Measurements from ENCODE around the gene ZNF630.

The ZNF630 gene

GRCh38 chrX:48086082-48086481, 14.6 kb upstream of the ZNF630 start:
- no peaks in the 10 kb centered on the region for H3K9me3 ChIP-seq
- no peak for TF ChIP-seq CTCF (IDR thresholded peaks at IDR 0.05)
- no peak overlapping the region for H3K4me3 ChIP-seq
- DNase-seq = no peak
- H3K27me3 ChIP-seq = no peaks in the 10 kb centered on the region
- intact Hi-C loops (cut with DNase I; ENCODE audit: low total_unique reads) = no loop called here
- no peaks in the 10 kb centered on the region for H3K36me3 ChIP-seq
- H3K4me1 ChIP-seq = no peaks in the 10 kb centered on the region
- H3K27ac ChIP-seq = no peak overlapping the region

DNA sequence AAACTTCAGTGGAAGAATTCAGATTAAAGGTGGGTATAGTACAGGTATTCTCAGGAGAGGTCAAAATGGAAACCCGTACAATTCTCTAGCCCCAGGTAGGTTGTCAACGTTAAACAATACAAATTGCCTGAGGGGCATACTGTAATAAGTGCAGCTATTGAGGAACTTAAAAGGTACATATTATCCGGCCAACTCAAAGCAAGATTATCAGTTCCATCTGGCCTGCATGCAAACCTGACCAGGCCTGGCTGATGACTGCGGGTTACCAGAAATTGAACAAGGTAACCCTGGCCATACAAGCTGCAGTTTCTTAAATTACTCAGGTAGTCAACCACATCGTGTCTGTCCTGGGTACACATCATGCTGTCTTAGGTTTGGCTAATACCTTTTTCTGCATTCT, 12.3 kb upstream of the ZNF630 start:
- Histone ChIP-seq H3K36me3 (no peaks in the 10 kb centered on the region), H3K27me3 (no peaks in the 10 kb centered on the region), H3K4me1 (no peaks in the 10 kb centered on the region), H3K9me3 (no peaks in the 10 kb centered on the region), H3K4me3 (no peak overlapping the region), H3K27ac (no peak overlapping the region)
- no peak for DNase-seq
- intact Hi-C loops (cut with DNase I; ENCODE audit: low total_unique reads) = no loop called here
- TF ChIP-seq CTCF (IDR thresholded peaks at IDR 0.05) = no peak

DNA sequence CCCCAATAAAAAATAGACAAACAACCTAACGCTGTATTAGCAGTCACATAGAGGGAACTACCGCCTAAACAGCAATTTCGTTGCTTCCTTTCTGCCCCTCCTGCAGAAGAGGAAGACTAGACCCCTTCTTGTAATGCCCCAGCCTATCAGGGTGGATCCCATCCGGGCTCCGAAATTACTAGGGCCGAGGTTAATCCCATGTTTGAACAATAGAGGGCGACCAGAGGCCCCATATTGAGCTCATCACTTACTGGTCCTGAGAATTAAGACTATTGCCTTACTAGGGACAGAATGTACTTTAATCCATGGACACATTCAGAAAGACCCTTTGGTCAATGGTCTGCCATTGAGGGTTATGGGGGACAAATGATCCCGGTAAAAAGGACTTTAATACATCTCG, 11.8 kb upstream of the ZNF630 start:
- peak; percentile 22 to 36 for TF ChIP-seq CTCF (IDR thresholded peaks at IDR 0.05)
- DNase-seq = peak; percentile 23 to 58
- no peaks in the 10 kb centered on the region for H3K36me3 ChIP-seq
- intact Hi-C loops (cut with DNase I; ENCODE audit: low total_unique reads) = no loop called here
- no peaks in the 10 kb centered on the region for H3K9me3 ChIP-seq
- no peak overlapping the region for H3K27ac ChIP-seq
- no peak overlapping the region for H3K4me3 ChIP-seq
- no peaks in the 10 kb centered on the region for H3K27me3 ChIP-seq
- no peaks in the 10 kb centered on the region for H3K4me1 ChIP-seq

GRCh38 chrX:48076343-48076742, 4.9 kb upstream of the ZNF630 start:
- Histone ChIP-seq H3K9me3 (no peaks in the 10 kb centered on the region), H3K27ac (no peak overlapping the region), H3K4me3 (no peak overlapping the region), H3K4me1 (no peaks in the 10 kb centered on the region), H3K36me3 (no peaks in the 10 kb centered on the region), H3K27me3 (no peaks in the 10 kb centered on the region)
- TF ChIP-seq CTCF (IDR thresholded peaks at IDR 0.05) = no peak
- intact Hi-C loops (cut with DNase I; ENCODE audit: low total_unique reads) = no loop called here
- no peak for DNase-seq

GRCh38 chrX:48071986-48072605, 656 bp upstream of the ZNF630 start:
- Histone ChIP-seq H3K27me3 (no peaks in the 10 kb centered on the region), H3K4me1 (no peaks in the 10 kb centered on the region), H3K36me3 (no peaks in the 10 kb centered on the region), H3K9me3 (no peaks in the 10 kb centered on the region), H3K4me3 (peak overlapping the region; percentile 59 to 72), H3K27ac (peak overlapping the region; percentile 81 to 86)
- intact Hi-C loops (cut with DNase I; ENCODE audit: low total_unique reads) = no loop called here
- no peak for TF ChIP-seq CTCF (IDR thresholded peaks at IDR 0.05)
- DNase-seq = no peak
